HG03457 (cell line): ENCODE results near the gene MAPK8IP2.

Source experiments
- ATAC-seq: cut with Tn5 transposase; IDR thresholded peaks from one replicate; pipeline ENCODE4 v1.9.1; 2021; ENCODE audit warnings: moderate number of reproducible peaks; ENCODE audit not compliant: unreplicated experiment

MAPK8IP2 gene

DNA sequence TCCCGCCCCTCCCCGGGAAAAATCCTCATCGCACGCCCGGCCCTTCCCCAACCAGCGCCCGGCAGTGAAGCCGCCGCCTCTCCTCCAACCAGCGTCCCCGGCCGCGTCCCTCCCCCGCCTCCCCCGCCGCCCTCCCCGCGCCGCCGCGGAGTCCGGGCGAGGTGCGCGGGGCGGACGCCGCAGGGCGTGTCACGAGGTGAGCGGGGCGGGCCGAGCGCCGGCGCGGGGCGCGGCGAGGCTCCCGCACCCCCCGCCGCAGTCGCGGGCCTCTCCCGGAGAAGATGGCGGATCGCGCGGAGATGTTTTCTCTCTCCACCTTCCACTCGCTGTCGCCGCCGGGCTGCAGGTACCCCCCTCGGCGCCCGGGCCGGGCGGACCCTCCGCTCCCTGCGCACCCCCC lies at the start of gene MAPK8IP2:
Gene MAPK8IP2, plus strand, starts transcription at position 256 of the 400 bp plus-strand sequence. Its CDS starts 26 bp downstream, at position 282.
- ATAC-seq = no peak

DNA sequence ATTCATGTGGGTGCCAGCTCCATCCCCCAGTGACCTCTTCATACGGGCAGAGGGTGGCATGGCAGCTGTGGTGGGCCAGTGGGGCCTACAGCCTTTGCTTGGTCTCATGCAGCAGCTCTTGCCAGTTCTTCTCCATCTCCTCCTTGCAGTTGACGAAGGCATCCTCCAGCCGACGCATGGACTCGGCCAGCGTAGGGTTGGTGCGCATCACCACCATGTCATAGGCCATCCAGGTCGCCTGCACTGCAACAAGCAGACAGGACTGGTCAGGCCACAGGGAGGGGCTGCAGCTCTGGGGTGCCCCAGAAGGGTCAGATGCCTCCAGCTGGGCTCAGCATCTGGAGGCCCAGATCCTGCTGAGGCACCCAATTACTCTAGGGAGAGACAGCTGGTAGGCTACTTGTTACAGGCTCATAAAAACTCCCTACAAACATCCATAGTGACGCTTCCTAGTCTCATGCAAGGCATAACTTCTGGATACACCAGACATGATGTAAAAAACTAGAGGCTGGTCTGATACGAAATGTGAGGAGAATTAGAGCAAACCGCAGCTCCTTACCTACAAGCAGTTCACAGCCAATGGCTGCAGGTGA lies 49.3 kb upstream of the MAPK8IP2 start:
- no peak for ATAC-seq

DNA sequence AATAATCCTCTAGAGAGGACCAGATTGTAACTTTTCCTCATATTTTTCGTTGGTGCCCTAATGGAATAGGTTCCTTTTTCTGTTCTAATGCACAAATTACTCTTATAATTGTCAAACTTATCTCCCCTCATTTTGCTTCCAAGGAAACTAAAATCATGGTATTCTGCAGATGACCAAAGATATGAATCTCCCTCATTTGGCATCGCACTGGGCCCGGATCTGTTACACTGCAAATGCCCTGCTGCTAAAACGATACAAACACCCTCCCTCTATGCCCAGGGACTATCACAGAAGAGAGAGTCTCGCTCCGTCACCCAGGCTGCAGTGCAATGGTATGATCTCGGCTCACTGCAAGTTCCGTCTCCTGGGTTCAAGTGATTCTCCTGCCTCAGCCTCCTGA lies 47.3 kb upstream of the MAPK8IP2 start:
- ATAC-seq = no peak

DNA sequence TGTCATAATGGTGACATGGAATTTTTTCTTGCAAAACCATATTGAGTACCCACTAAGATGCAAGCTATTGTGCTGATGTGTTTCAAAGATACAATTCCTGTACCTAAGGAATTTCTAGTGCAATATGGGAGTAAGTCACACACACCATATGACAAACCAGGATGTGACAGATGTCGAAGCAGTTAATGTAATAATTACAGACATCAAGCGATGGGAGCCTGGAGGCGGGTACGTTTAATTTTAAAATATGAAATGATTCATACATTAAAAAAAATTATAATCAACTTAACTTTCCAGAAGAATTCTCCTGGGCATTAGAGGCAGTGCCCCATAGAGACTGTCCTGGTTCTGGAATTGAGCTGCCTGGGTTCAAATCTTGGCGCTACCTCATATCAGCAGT lies 43.9 kb upstream of the MAPK8IP2 start:
- ATAC-seq = no peak

DNA sequence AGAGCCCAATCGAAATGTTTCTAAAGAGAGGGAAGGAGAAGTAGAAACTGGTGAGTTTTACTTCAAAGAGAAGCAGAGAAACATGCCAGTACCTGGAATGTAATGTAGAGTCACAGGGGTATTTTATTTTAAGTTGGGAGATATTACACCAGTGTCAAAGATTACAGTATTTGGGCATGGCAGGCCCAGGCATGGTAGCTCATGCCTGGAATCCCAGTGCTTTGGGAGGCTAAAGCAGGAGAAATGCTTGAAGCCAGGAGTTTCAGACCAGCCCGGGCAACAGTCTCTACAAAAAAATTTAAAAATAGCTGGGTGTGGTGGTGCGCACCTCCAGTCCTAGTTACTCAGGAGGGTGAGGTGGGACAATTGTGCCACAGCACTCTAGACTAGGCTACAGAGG lies 40.6 kb upstream of the MAPK8IP2 start:
- ATAC-seq = no peak

DNA sequence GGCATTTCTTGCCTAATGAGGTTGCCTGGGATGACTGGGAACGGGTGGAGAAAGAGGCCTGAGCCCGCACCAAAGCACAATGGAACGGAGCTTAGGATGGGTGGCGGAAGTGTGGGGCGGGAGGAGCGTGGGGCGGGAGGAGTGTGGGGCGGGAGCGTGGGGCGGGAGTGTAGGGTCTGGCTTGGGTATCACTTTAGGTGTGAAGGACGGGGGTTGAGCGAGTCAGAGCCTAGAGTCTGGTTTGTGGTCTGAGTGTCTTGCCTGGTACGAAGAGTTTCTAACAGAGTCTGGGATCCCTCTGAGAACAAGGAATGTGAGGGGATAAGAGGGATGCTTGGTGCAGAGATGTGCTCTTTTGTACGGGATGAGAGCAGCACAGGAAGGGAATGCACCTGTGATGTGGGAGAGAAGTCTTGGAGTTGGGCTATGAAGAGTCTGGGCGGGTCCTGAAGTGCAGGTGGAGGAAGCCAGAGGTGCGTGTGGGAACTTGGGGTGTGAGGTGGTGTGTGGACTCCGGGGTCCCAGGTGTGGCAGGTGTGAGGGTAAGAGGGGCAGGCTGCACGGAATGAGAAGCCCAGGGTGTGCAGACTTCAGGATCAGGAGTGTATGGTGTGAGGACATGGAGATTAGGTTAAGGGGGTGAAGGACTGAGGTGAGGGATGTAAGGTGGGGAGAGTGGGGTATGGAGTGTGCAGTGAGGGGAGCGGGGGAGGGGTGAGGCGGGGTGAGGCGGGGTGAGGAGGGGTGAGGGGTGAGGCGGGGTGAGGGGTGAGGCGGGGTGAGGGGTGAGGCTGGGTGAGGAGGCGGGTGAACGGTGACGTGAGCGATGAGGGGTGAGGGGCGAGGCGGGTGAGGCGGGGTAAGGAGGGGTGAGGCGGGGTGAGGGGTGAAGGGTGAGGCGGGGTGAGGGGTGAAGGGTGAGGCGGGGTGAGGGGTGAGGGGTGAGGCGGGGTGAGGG lies 38.9 kb upstream of the MAPK8IP2 start:
- no peak for ATAC-seq

DNA sequence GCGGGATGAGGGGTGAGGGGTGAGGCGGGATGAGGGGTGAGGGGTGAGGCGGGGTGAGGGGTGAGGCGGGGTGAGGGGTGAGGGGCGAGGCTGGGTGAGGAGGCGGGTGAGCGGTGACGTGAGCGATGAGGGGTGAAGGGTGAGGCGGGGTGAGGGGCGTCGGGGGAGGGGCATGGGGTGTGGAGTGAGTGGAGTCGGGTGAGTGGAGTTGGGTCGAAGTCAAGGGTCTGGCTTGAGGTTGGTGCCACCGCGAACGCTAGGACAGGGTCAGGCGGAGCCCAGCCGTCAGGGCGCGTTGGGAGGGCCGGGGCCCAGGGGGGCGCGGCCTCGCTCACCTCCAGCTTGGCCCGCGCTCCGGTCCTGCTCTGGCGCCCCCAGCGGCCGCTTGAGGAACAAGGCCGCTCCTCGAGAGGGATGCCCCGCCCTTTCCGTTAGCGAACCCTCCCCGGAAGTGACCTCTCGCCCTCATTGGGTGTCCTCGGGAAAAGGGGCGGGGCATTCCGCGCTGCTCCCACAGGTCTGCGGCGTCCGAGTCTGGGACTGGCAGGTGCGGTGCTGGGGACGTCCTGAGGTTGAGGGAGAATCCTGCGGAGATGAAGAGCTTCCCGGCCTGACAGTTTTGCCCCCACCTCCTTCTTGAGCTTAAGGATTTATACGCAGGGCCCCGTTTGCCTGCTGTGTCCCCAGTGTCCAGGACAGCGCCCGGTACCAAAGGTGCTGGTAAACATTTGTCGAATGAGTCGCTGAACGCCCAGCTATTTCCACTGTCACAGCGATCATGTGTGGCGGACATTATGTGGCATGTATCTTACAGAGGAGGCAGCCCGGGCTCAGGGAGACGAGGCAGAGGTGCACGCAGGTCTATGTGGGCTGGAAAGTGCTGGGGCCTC lies 37.8 kb upstream of the MAPK8IP2 start, which contains the start of gene SYCE3:
Gene SYCE3, minus strand, starts transcription at position 397 of the 890 bp plus-strand sequence. CDS start 6,514 bp downstream, outside the sequence.
- peak; percentile 59 for ATAC-seq

DNA sequence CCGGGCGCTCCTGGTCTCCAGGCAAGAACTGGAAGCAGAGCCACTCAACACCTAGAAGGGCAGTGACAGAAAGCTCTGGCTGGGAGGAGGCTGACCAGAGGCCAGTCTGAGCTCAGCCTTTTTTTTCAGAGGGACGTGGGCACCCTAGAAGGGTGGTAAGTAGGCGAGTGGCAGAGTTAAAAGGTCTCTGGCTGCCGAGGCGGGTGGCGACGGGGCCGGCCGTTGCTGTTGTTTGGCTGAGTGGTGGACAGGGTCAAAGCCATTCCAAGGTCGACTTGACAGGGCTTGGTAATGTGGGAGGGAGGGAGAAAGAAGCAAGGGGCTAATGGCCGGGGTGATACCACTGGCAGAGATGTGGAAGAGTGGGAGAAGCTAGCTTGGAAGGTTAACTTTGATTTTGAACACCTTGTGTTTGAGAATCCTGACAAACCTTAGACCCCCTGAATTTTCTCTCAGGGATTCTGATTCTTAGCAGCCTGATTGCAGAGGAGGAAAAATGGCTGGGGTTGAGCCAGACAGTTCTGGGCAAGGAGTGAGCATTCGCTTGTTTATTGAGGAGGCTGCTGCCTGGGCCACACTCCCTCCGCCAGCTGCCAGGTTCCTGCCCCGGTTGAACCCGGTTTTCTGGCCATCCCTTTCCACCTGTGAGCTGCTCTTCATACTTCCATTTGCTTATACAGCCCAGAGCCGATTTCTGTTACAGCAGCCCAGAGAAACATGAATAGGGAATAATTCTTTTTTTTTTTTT lies 37.0 kb upstream of the MAPK8IP2 start:
- no peak for ATAC-seq

DNA sequence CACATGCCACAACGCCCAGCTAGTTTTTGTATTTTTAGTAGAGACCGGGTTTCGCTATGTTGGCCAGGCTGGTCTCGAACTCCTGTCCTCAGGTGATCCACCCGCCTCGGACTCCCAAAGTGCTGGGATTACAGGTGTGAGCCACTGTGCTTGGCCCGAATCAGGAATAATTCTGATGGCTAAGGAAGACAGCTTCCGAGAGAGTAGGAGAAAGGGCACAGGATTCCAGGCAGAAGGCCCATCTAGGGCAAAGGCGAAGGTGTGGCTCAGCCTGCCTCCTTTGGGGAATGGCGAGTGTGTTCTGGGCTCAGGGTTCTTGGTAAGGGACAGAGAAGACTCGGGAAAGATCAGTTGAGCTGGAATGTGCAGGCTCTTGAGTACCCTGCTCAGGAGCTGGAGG lies 36.3 kb upstream of the MAPK8IP2 start:
- no peak for ATAC-seq

DNA sequence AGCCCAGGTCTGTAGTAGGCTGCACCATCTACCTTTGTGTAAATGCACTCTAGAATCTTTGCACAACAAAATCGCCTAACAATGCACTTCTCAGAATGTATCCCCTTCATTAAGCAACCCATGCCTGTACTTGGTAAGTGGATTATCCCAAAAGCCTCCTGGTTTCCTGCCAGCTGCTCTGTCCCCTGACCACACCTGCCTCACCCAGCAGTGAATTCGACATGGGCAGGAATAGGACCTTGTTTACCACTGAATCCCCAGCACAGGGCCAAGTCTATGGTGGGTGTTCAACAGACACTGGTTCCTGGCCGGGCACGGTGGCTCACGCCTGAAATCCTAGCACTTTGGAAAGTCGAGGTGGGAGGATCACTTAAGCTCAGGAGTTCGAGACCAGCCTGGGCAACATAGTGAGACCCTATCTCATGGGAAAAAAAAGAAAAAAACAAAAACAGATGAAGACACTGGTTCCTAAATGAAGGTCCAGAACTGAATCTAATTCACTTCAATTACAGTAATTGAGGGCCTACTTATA lies 32.8 kb upstream of the MAPK8IP2 start:
- ATAC-seq = no peak

DNA sequence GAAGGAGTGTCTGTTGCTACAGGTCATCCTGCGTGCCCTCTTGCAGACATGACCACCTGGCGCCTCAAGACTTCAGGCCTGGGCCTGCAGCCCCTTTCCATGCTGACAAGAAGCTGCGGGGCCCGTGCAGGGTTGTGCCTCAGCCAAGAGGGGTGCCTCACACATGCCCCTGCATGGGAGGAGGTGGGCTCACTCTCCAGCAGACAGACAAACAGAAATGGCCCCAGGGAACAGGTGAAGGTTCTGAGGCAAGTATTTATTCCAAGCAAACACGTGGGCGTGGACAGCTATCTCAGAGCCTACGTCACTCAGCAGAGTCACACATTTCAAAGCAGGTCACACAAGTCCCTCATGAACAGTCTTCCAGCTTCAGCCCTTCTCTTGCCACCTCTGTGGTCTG lies 32.0 kb upstream of the MAPK8IP2 start:
- no peak for ATAC-seq

DNA sequence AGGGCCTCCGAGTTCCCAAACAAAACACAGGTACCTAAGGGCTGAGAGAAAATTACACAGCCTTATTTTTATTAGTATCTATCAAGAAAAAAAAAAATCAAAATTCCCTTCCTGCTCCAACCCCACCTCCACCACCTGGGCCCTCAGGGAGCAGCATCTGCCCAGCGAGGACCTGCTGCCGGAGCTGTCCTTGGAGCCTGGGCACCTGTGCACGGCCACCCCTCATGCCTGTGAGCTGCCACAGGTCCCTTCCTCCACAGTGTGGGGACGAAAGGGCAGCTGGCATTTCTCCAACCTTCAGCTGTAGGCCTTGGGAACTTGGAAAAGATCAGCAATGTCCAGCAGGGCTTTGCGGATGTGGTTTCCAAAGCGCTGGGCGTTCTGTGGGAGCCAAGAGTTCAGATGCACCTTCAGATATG lies 31.5 kb upstream of the MAPK8IP2 start:
- no peak for ATAC-seq

DNA sequence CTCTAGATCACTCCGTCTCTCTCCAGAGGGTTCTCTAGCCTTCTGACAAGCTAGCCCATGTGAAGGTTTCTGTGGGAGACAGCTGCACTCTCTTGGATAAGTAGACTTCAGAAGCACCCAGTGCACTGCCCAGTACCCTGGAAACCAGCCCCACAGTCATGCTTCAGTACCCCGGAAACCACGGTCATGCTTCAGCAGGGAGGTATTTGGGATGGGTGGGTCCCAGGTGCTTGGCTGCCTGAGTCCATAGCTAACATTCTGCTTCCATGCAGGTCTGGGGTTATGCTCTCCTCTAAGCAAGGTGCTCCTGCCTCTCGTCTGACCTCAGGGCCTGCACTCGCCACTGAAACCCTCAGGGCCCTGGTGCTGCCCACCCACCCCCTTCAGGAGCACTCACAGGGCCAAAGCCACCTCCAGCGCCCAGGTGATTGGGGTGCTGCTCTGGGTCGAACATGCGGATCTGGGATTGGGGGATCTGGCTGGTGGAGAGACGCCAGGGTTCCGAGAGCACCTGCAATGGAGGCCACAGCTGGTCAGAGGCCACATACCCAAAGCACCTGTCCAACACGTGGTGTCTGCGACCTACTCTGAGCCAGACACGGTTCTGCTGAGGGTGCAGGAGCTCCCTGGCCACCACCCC lies 30.6 kb upstream of the MAPK8IP2 start:
- ATAC-seq = no peak

DNA sequence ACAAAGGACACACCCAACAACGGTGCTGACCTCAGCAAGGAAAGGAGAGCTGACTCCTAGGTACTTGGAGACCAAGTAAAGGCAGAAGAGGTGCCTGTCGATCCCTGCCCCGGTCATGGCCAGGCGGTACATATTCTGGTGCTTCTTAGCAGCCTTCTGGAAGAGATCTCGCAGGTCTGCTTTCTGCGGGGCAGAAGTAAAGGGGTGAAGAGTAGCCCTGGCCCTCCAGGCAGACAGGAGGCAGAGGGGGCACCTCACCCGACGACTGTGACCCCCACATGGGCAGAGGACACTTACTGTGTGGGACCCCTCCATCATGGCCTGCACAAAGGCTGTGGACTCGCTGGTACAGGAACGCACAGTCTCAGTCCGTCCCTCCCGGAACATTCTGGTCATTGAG lies 29.7 kb upstream of the MAPK8IP2 start:
- ATAC-seq = no peak

DNA sequence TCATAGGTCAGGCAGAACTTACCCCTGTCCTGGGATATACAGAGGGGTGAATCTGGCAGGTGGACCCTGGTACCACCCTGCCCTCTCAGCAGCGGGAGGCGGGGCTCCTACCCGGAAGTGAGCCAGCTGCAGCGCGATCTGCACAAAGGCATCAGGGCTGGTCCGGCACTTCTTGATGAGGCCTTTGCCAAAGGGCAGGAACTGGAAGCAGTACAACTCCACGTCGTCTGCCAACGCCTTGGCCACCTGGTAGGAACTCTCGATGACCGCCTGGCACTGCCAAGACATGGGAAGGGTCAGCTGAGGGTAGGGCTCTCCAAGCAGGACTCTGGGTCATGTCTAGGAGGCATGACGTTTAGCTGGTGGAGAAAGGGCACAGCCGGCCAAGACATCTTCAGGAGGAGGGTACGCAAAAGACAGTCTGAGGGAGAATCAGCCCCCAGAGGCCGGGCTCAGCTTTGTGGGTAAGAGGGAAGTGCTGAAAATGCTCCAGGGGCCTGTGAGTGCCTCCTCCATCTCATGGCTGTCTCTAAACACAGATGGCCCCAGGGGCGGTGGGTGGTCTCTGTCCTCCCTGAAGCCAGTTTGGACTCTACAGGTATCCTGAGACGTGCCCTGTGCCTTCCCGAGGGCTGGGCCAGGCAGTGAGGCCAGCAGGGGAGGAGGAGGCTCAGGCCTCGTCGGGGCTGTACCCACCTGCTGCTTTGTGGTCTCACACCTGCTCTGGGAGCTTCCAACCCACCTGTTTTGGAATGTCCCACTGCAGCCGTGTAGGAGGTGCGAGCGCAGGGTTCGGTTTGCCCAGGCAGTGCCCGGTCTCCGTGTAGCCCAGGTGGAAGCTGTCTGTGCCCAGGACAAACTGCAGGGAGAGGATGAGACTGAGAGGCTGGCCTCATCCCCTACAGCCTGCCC lies 29.1 kb upstream of the MAPK8IP2 start:
- no peak for ATAC-seq

DNA sequence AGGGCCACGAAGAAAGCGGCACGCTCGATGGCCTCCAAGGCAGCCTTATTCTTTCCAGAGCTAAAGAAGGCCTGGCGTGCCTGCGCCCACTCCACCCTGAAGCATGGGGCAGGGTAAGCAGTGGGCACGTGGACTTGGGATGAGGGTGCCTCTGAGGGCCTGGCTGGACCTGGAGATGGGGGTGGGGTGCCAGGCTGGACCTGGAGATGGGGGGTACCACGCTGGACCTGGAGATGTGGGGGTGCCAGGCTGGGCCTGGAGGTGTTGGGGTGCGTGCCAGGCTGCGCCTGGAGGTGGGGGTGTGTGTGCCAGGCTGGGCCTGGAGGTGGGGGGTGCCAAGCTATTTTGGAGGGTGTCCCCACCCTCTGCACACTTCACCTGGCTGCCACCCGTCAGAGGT lies 27.6 kb upstream of the MAPK8IP2 start:
- no peak for ATAC-seq

DNA sequence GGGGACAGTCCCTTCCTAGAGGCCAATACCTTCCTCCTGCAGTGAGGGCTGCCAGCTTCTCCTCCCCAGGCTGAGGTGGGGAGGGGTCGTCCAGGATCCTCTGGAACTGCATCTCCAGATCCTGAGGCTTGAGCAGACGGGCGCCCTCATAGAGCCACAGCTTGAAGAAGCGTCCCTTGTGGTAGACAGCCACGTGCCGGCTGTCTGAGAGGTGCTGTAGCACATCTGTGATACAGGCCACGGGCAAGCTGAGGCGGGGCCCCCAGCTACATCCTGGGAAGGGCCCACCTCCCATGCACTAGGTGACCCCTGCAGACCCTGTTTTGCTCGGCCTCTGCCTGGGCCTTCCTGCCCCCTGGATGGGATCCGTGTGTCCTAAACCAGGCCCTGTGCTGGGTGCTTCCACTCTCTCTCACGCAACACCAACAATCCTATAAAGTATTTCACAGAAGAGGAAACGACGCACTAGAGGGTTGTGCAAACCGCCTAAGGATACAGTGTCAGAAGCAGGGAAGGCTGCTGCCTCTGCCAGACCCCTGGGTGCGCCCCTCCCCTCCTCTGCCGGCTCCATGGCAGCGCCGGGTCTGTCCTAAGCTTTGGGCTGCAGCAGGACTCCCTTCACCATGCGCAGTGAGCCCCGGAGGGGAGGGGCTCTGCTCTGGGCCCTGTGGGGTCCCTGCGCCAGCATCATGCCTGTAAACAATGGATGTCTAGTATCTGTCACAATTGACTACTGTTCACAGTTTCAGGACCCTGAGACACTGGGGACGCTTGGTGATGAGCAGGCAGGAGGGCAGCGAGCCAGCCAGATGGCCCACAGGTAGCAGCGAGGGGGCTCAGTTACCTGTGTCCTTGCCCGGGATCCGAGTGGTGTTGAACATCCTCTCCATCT lies 26.9 kb upstream of the MAPK8IP2 start:
- ATAC-seq = no peak

DNA sequence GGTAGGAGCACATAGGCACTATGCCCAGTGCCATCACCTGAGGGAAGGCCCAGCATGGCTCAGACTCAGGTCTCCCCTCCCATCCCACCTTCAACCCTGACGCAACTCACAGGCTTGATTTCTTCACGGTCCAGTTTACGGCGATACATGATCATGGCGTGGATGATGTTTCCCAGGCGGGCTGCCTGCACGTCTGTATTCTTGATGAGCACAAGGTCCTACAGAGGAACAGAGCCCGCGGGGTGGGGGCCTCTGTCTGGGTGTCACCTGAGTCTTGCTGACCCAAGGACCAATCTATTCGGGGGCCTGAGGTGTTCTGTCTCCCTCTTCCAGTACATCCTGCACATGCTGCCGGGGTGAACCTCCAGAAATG lies 26.2 kb upstream of the MAPK8IP2 start:
- ATAC-seq = no peak
